Astrocyte of the spinal cord (primary cell): Measurements from ENCODE around the gene RDM1.

Experiments
- DNase-seq: peaks from one replicate; pipeline ENCODE4 v3.0.0; 2011; ENCODE audit warnings: low read depth, low spot score
- H3K4me3 ChIP-seq: 2 replicates; pipeline ENCODE4 v1.5.1; 2011; ENCODE audit warnings: low read depth, mild to moderate bottlenecking, low read length, moderate library complexity
- CTCF ChIP-seq: IDR thresholded peaks from 2 replicates; pipeline ENCODE4 v1.5.1; 2012; ENCODE audit warnings: low read depth, mild to moderate bottlenecking, low read length, inconsistent platforms
- in situ Hi-C: cut with HindIII; loops from 2 replicates; pipeline ENCODE4 v1.10.0; 2017; ENCODE audit warnings: low sequenced_read_pairs

Gene RDM1

GRCh38 chr17:35972066-35972465 is 41.5 kb upstream of the RDM1 start:
- no peak for DNase-seq
- in situ Hi-C loops = no loop called here
- no peak for TF ChIP-seq CTCF
- H3K4me3 ChIP-seq = no peak overlapping the region

- H3K4me3 ChIP-seq = no peak overlapping the region
- in situ Hi-C loops = no loop called here
- DNase-seq = peak; percentile 79
- TF ChIP-seq CTCF = peak; percentile 75
Observed at GRCh38 chr17:35969558-35970380, 39.2 kb upstream of the RDM1 start.

- in situ Hi-C loops = no loop called here
- no peak for DNase-seq
- H3K4me3 ChIP-seq = no peak overlapping the region
- TF ChIP-seq CTCF = no peak
Observed at GRCh38 chr17:35968520-35969054, 38.0 kb upstream of the RDM1 start.

- in situ Hi-C loops = no loop called here
- TF ChIP-seq CTCF = no peak
- H3K4me3 ChIP-seq = no peak overlapping the region
- DNase-seq = no peak
Observed at GRCh38 chr17:35965272-35965671, 34.7 kb upstream of the RDM1 start.

- no peak overlapping the region for H3K4me3 ChIP-seq
- in situ Hi-C loops = no loop called here
- no peak for TF ChIP-seq CTCF
- DNase-seq = no peak
Observed at GRCh38 chr17:35963663-35964062, 33.1 kb upstream of the RDM1 start.

- in situ Hi-C loops = no loop called here
- TF ChIP-seq CTCF = no peak
- DNase-seq = no peak
- H3K4me3 ChIP-seq = no peak overlapping the region
Observed at GRCh38 chr17:35953720-35954119, 23.1 kb upstream of the RDM1 start.
